GM06990 (cell line): ENCODE data around the gene ZBED5.
"Not testable (repeated sequence)": the region's sequence is repeated elsewhere in the genome, so short reads cannot be mapped to it uniquely, and the experiment has no call there.

Experiments
- DNase-seq: peaks from one replicate; pipeline ENCODE4 v3.0.0-alpha.2; 2011; ENCODE audit not compliant: insufficient read length; ENCODE audit errors: extremely low read depth
- H3K27me3 ChIP-seq: replicated peaks from 2 replicates; pipeline ENCODE4 v1.6.0; 2011; ENCODE audit warnings: low read length; ENCODE audit not compliant: control insufficient read depth, insufficient read depth
- H3K36me3 ChIP-seq: 2 replicates; pipeline ENCODE4 v1.5.1; 2011; ENCODE audit warnings: low read length; ENCODE audit not compliant: control insufficient read depth, insufficient read depth
- H3K4me3 ChIP-seq: replicated peaks from 2 replicates; pipeline ENCODE4 v1.5.1; 2011; ENCODE audit warnings: low read depth, mild to moderate bottlenecking, control low read depth, low read length
- TF ChIP-seq, protein P1 (sequence below): IDR thresholded peaks from 2 replicates; pipeline ENCODE4 v1.5.1; 2011; ENCODE audit warnings: low read length, control low read depth, mild to moderate bottlenecking, inconsistent platforms; ENCODE audit not compliant: insufficient read depth, poor library complexity, severe bottlenecking

The ZBED5 gene

DNA sequence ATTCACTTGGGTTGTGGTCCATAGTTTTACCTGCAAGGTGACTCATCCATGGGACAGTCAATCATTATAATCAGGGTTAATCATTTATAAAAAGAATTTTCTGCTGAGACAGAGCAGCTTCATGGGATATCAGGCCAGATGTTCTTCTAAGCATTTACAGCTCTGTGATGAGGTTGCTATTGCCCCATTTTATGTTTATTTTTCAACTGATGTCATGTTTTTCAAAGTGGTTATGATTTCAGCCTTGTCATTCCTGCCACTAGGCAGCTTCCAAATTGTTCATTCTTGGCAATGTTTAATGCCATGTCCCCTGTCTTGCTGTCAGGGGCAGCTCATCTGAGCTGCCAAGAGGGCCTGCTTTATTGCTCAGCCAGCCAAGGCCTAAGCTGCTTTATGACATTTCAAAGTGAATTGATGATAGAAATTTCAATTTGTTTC is 35.9 kb upstream of the ZBED5 start:
- Histone ChIP-seq H3K4me3 (no peak overlapping the region), H3K27me3 (no peaks in the 10 kb centered on the region), H3K36me3 (no peaks in the 10 kb centered on the region)
- no peak for DNase-seq
- TF ChIP-seq, protein P1, sequence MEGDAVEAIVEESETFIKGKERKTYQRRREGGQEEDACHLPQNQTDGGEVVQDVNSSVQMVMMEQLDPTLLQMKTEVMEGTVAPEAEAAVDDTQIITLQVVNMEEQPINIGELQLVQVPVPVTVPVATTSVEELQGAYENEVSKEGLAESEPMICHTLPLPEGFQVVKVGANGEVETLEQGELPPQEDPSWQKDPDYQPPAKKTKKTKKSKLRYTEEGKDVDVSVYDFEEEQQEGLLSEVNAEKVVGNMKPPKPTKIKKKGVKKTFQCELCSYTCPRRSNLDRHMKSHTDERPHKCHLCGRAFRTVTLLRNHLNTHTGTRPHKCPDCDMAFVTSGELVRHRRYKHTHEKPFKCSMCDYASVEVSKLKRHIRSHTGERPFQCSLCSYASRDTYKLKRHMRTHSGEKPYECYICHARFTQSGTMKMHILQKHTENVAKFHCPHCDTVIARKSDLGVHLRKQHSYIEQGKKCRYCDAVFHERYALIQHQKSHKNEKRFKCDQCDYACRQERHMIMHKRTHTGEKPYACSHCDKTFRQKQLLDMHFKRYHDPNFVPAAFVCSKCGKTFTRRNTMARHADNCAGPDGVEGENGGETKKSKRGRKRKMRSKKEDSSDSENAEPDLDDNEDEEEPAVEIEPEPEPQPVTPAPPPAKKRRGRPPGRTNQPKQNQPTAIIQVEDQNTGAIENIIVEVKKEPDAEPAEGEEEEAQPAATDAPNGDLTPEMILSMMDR: no peak

DNA sequence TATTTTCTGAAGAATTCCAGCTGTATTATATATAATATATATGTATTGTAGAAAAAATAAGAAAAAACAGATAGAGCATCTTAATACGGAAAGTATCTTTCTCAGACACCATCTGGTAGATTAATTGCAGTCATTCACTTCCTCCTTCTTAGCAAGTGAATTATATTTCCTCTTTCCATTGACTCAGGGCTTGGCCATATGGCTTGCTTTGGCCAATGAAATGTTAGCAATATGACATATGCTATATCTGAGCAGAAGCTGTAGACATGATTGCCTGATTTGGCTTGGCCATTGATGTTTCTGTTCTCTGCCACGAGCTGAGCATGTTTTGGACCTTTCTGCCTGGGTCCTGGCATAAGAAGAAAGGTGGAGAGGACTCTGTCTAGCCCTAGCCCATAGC is 34.4 kb upstream of the ZBED5 start:
- DNase-seq: no peak
- Histone ChIP-seq H3K36me3 (no peaks in the 10 kb centered on the region), H3K27me3 (no peaks in the 10 kb centered on the region), H3K4me3 (no peak overlapping the region)
- TF ChIP-seq, protein P1: no peak

DNA sequence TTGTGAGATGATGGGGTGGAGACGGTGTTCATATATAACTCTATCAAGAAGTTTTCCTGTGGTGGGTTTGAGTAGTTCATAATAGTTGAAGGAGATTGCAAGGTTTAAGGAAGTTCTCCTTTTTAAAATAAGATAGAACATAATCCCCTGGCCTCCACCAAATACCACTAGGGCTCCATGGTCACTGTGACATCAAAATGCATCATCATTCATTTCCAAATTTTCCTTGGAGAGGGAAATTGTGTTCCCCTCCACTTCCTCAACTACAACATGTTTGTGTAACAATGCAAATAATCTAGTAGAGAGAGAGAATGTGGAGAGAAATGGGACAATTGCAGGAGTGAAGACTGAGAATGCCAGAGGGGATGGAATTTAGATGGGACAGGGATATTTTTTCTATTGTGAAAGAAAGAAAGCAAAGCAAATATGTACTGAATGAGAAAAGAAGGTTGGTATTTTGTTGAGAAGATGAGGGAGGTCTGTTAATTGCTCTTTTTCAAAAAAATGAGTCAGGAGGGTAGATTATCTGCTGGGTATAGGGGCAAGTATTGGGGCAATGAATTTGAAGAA is 33.4 kb upstream of the ZBED5 start:
- DNase-seq: no peak
- H3K36me3 ChIP-seq: no peaks in the 10 kb centered on the region
- TF ChIP-seq, protein P1: no peak
- no peak overlapping the region for H3K4me3 ChIP-seq
- H3K27me3 ChIP-seq: no peaks in the 10 kb centered on the region

DNA sequence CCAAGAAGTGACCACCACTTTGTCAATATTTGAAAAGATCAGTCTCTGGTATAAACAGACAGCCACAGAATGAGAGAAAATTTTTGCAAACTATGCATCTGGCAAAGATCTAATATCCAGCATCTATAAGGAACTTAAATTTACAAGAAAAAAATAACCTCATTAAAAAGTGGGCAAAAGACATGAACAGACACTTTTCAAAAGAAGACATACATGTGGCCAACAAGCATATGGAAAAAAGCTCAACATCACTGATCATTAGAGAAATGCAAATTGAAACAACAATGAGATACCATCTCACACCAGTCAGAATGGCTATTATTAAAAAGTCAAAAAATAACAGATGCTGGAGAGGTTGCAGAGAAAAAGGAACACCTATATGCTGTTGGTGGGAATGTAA is 32.2 kb upstream of the ZBED5 start:
- not testable (repeated sequence) for DNase-seq, H3K27me3 ChIP-seq, H3K4me3 ChIP-seq, H3K36me3 ChIP-seq

DNA sequence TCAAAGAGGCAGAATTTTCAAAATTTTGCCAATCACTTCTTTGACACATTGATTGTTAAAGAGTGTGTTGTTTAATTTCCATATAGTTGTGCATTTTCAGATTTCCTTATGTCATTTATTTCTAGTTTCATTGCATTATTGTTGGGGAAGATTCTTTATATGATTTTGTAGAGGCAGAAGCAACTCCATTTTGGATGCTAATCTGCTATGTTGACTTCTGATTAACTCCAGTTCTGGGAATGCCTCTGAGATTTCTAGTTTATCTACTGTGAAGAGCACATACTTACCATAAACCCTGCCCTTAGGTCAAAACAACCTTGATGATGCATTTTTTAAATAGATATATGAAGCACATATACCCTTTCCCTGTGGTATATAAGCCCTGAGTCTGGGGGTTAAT is 29.5 kb upstream of the ZBED5 start:
- Histone ChIP-seq H3K36me3 (no peaks in the 10 kb centered on the region), H3K27me3 (no peaks in the 10 kb centered on the region), H3K4me3 (no peak overlapping the region)
- no peak for DNase-seq
- TF ChIP-seq, protein P1: no peak

DNA sequence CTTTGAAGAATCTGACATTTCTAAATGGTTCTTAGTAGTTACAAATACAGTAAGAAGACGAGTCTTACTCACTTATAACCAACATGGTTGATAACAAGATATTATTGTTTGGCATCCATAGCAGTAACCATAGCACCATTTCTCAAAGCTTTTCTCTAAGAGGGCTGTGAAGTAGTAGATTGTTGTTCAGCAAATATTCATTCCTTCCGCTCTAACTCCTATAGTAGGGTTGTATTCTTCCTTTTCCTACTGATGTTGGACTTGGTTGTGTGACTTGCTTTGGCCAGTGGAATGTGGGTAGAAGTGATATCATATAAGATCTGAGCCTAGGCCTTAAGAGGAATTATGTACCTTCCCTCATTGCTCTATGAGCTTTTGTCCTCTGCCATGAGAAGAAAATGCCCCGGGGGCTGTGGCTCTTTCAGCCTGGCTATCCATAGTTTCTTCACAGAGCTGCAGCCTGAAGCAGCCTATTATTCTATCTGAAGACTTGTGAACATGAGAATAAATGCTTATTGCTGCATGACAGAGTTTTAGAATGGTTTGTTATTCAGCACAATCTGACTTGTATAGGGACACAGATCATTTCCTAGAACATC is 28.9 kb upstream of the ZBED5 start:
- no peak for DNase-seq
- TF ChIP-seq, protein P1: no peak
- H3K27me3 ChIP-seq: no peaks in the 10 kb centered on the region
- H3K36me3 ChIP-seq: no peaks in the 10 kb centered on the region
- H3K4me3 ChIP-seq: no peak overlapping the region
